Peyer's patch (tissue), 4 donors: ENCODE data around the gene IFNA6. TPM values are rescaled to one million over a fixed set of nuclear protein-coding genes. Genes with fewer than 3 reads are reported as not detected.

Source experiments
- DNase-seq, 3 donors: peaks; one replicate each; pipeline ENCODE4 v3.0.0-alpha.2; 2017 to 2019
- H3K27ac ChIP-seq, 4 donors: fragments of 200-600 bp; sonication (generic); one replicate each; pipeline ENCODE4 v1.5.1; 2016 to 2019
- H3K27me3 ChIP-seq, 2 donors: fragments of 200-600 bp; sonication (generic); one replicate each; pipeline ENCODE4 v1.5.1; 2019
- H3K36me3 ChIP-seq, 3 donors: fragments of 200-600 bp; sonication (generic); one replicate each; pipeline ENCODE4 v1.5.1; 2016 to 2019
- H3K4me1 ChIP-seq, 4 donors: fragments of 200-600 bp; sonication (generic); one replicate each; pipeline ENCODE4 v1.5.1; 2016 to 2019
- H3K4me3 ChIP-seq, 4 donors: fragments of 200-600 bp; sonication (generic); 1 replicate in 3 of 4; 2 replicates in 1 of 4; pipeline ENCODE4 v1.5.1; 2016 to 2019; ENCODE audit warnings: mild to moderate bottlenecking in 1 of 4
- H3K9me3 ChIP-seq, 4 donors: fragments of 200-600 bp; sonication (generic); one replicate each; pipeline ENCODE4 v1.5.1; 2016 to 2019; ENCODE audit warnings: mild to moderate bottlenecking in 1 of 4
- CTCF ChIP-seq, 6 experiments: fragments of 450-650 bp in 4 of 6; fragments of 200-600 bp in 2 of 6; sonication (generic) in 1 of 6; IDR thresholded peaks; one replicate each; pipeline ENCODE4 v1.5.1; 2017 to 2019; ENCODE audit warnings: antibody characterized with exemption in 6 of 6, mild to moderate bottlenecking in 3 of 6, moderate library complexity in 1 of 6
- POLR2A ChIP-seq, 2 donors: fragments of 450-650 bp; IDR thresholded peaks; one replicate each; pipeline ENCODE4 v1.5.1; 2017; ENCODE audit warnings: antibody characterized with exemption in 2 of 2, mild to moderate bottlenecking in 2 of 2, moderate library complexity in 2 of 2
- total RNA-seq, 4 donors: library from RNA; depleted of rRNA; stranded (reverse); fragments of >200 nt; gene quantifications; one replicate each; pipeline ENCODE4 v1.1.0, GENCODE V29; 2016

Gene IFNA6
- total RNA-seq, 4 donors from 2014 or later, result not detected

GRCh38 chr9:21314152-21314551, 36.5 kb downstream of the IFNA6 start:
- Histone ChIP-seq H3K4me3 (no peak overlapping the region), H3K36me3 (no peaks in the 10 kb centered on the region), H3K27ac (no peak overlapping the region), H3K9me3 (no peaks in the 10 kb centered on the region), H3K27me3 (no peaks in the 10 kb centered on the region), H3K4me1 (no peaks in the 10 kb centered on the region)
- DNase-seq, result no peak
- TF ChIP-seq POLR2A (IDR thresholded peaks at IDR 0.05) (no peak), CTCF (IDR thresholded peaks at IDR 0.05) (no peak)

GRCh38 chr9:21311889-21312288, 38.8 kb downstream of the IFNA6 start:
- Histone ChIP-seq H3K4me1 (no peaks in the 10 kb centered on the region), H3K36me3 (no peaks in the 10 kb centered on the region), H3K27me3 (no peaks in the 10 kb centered on the region), H3K9me3 (no peaks in the 10 kb centered on the region), H3K27ac (no peak overlapping the region), H3K4me3 (no peak overlapping the region)
- DNase-seq, result no peak
- TF ChIP-seq POLR2A (IDR thresholded peaks at IDR 0.05), result no peak
- TF ChIP-seq CTCF (IDR thresholded peaks at IDR 0.05), result no peak

GRCh38 chr9:21305213-21305612, 45.5 kb downstream of the IFNA6 start, which contains the start of gene IFNA5:
Gene IFNA5 (minus strand): TSS chr9:21305313. CDS start chr9:21305256, 57 bp downstream.
- no peak for TF ChIP-seq CTCF (IDR thresholded peaks at IDR 0.05)

More at GRCh38 chr9:21305213-21305612, 45.5 kb downstream of the IFNA6 start, which contains the start of gene IFNA5:
- H3K27ac ChIP-seq, result no peak within 1 kb of the TSS
- DNase-seq, result no peak
- H3K36me3 ChIP-seq, result no peaks in the 10 kb centered on the region
- no peaks in the 10 kb centered on the region for H3K4me1 ChIP-seq
- H3K4me3 ChIP-seq, result no peak within 1 kb of the TSS
- H3K9me3 ChIP-seq, result no peaks in the 10 kb centered on the region
- H3K27me3 ChIP-seq, result no peaks in the 10 kb centered on the region

Other genes with a start within 250 kb of the IFNA6 start
- gene IFNW1, start 209.1 kb downstream of the IFNA6 start, total RNA-seq, result not detected
- gene IFNA21, start 184.2 kb downstream of the IFNA6 start, total RNA-seq, result not detected
- gene IFNA4, start 163.3 kb downstream of the IFNA6 start, total RNA-seq, result not detected
- not detected for gene IFNA7, start 148.7 kb downstream of the IFNA6 start, total RNA-seq
- gene IFNA10, start 143.7 kb downstream of the IFNA6 start, total RNA-seq, result not detected
- not detected for gene IFNA16, start 133.6 kb downstream of the IFNA6 start, total RNA-seq
- gene IFNA17, start 122.7 kb downstream of the IFNA6 start, total RNA-seq, result not detected
- not detected for gene IFNA14, start 110.9 kb downstream of the IFNA6 start, total RNA-seq
- 1 to 10 TPM in 1 of 4 donors, not detected in 3; 1.4 TPM for gene IFNA5, start 45.6 kb downstream of the IFNA6 start, total RNA-seq
- 10 to 100 TPM; 16.3 to 23.1 (median 18.5) TPM for gene KLHL9, start 15.5 kb downstream of the IFNA6 start, total RNA-seq
- gene IFNA13, start 17.2 kb upstream of the IFNA6 start, total RNA-seq, result not detected
- not detected for gene IFNA2, start 34.5 kb upstream of the IFNA6 start, total RNA-seq
- not detected for gene IFNA8, start 58.2 kb upstream of the IFNA6 start, total RNA-seq
- not detected for gene IFNA1, start 89.6 kb upstream of the IFNA6 start, total RNA-seq
- gene IFNE, start 131.4 kb upstream of the IFNA6 start, total RNA-seq, result 1 to 10 TPM in 3 of 4 donors, not detected in 1; 5.3 to 5.5 (median 5.3) TPM